ENCODE measurements around the gene RAPGEF5.

Gene RAPGEF5, protein sequence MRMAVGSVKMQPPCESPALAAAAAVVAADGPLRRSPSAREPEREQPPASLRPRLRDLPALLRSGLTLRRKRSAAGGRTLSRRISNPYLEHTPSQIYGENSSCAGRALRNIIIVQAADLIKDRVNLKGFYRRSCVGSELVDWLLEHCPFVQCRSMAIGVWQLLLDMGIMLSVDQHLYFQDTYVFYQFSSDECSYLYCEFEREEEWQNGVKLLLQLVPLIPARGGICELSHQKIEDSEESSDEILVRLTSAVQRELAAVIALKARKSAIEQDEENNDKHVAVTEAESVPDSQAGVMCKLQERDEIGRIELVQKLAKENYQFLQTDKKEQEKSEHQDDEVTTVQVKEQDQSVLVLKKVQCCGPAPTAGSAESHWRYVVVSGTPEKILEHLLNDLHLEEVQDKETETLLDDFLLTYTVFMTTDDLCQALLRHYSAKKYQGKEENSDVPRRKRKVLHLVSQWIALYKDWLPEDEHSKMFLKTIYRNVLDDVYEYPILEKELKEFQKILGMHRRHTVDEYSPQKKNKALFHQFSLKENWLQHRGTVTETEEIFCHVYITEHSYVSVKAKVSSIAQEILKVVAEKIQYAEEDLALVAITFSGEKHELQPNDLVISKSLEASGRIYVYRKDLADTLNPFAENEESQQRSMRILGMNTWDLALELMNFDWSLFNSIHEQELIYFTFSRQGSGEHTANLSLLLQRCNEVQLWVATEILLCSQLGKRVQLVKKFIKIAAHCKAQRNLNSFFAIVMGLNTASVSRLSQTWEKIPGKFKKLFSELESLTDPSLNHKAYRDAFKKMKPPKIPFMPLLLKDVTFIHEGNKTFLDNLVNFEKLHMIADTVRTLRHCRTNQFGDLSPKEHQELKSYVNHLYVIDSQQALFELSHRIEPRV

DNA sequence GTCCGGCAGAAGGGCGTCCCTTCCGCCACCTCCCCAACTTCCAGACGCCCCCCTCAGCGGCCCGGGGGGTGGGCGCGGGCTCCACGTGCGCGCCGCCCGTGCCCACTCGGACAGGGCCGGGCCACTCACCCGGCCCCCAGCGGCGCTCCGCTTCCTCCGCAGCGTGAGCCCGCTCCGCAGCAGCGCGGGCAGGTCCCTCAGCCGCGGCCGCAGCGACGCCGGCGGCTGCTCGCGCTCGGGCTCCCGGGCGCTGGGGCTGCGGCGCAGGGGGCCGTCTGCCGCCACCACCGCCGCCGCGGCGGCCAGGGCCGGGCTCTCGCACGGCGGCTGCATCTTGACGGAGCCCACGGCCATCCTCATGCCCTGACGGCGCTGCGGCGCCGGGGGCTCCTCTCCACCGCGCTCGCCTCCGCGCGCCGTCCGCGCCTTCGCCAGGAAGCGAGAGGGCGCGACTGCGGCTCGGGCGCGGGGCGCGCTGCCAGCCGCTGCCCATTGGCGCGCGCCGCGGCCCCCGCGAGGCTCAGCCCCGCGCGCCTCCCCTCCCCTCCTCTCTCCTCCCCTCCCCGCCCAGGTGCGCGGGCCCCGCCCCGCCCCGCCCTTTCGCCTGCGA is at the start of gene RAPGEF5:
Gene RAPGEF5 (minus strand): TSS at position 454 of the 610 bp plus-strand sequence. CDS start 94 bp downstream, at position 360.
- peak; percentile 23 for DNase-seq (ENCODE audit: extremely low spot score, insufficient read length, low read depth)
- no peak for FAIRE-seq

DNA sequence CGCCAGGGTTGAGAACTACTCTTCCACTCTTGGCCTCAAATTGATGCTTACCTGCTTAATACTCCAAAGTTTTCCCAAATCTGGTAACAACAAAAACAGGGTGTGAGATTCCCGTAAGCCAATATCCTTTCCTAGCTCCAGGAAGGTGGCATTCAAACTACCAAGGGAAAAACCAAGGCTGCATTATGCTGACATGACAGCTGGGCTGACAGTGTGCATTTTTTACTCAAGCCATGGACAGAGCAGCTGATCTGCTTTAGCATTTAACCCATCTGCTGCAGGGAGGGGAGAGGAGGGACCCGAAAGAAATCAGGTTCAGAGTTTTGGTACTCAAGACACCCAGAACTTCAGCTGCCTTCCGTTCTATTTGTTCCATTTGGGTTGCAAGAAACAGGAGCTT is 49.8 kb upstream of the RAPGEF5 start:
- DNase-seq (ENCODE audit: extremely low spot score, insufficient read length, low read depth) = no peak
- no peak for FAIRE-seq

DNA sequence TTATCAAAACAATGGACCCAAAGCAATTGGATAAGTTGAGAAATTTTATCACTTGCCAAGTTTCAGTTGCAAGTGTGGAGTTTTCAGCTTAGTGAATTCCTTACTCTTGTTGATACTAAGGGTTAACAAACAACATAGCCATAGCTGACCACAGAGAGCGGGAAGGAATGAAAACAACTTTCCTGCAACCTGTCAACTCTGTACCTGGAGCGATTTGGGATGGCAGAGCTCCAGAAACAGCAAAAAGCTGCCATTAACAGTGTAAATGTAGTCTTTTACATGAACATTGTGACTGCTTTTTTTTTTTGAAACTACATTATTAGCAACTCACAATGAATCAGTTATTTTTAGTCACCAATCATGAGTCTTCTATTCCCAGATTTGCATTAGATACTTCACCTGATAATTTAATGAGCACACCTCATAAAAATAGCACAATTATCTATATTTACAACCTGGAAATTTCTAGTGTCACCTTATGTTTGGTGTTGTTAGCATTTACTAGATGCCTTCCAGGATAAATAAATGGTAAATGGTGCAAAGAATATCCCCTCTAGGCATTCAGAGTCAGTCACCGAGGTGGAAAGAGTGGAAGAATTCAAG is 47.6 kb upstream of the RAPGEF5 start:
- FAIRE-seq = no peak

DNA sequence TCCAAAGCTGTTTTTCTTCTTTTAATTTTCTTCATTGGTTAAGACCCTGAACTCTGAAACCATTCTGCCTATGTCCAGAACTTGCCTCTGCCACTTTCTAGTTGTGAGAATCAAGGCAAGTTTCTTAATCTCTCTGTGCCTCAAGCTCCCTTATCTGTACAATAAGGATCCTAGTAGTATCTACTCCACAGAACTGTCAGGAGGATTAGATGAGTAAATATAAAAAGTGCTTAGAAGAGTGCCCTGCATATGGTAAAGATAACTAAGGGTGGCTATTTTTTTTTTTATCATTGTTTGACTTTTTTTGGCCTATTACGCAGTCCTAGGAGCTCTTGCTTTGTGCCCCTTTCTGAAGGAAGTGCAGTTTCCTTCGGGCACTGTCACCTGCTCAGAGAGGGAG is 46.4 kb upstream of the RAPGEF5 start:
- no peak for FAIRE-seq

More for the DNA sequence above, 47.6 kb upstream of the RAPGEF5 start:
- DNase-seq (ENCODE audit: extremely low spot score, insufficient read length, low read depth) = no peak

DNA sequence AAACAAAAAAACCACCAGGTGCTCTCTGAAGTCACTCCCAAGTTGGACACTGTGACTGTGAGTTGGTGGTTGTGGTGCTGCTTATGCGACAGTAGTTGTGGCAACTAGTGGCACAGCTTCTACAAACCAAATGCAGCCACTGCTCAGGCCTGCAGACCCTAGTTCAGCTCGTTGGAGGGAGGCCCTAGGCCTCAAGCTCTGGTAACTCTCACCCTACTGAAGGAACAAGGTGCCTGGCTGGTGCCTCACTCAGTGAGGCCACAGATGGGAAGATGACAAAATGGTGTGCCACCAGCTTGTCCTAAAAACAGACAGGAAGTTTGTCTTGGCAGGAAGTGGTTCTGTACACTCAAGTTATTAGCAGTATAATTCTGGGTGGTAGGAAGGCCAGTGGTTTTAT is 45.3 kb upstream of the RAPGEF5 start:
- DNase-seq (ENCODE audit: extremely low spot score, insufficient read length, low read depth) = no peak
- peak; percentile 49 for FAIRE-seq

More for the DNA sequence above, 46.4 kb upstream of the RAPGEF5 start:
- DNase-seq (ENCODE audit: extremely low spot score, insufficient read length, low read depth) = no peak

DNA sequence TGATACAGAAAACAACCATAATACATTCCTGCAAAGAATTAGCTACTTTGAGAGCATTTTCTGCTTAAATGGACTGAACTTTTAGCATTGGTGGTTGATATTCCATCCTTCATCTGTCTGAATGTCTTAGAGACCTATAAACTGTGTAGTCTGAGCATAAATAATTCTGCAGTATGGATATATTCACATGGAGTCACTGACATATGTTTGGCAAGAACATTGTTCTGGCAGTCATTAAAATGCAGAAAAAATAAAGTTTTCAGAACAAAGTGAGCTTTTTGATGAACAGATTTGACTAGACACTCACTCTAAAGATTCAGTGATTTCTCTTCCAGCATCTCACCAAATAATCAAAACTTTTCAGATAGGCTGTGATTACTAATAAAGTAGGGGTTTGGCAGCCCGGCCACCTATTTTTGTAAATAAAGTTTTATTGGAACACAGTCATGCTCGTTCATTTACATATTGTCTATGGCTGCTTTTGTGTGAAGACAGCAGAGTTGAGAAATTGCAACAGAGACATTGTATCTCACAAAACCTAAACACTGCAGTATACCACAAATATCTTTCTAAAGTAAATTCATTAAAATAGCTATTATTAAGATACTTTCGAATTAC is 44.1 kb upstream of the RAPGEF5 start:
- DNase-seq (ENCODE audit: extremely low spot score, insufficient read length, low read depth) (no peak), FAIRE-seq (no peak)

DNA sequence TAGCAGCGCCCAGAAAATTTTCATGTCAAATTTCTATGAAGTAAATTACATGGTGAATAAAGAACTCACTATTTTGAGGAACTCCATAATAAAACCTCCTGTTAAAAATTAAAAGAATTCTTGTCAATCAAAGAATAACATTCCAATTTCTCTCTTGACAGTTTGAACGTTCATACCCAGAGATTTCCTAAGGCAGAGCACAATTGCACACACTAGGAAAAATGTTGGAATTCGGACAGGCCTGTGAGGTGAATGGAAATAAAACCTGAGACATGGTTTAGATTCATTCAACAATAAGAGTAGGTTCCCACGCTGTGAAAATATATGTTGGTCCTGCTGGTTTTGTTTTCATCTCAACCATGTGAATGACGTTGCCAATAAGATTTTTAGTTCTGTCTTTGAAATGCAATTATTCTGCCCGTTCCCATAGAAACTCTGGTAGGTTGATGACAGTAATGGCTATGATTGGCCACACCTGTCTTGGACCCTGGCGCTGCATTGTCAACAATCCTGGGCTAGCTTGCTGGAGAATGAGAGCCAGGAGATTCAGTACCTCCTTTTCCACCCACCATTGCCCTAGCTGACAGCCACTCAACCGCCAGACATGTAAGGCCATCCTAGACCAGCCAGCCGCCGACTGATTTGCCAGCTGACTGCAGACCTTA is 43.3 kb upstream of the RAPGEF5 start:
- no peak for DNase-seq (ENCODE audit: extremely low spot score, insufficient read length, low read depth)
- FAIRE-seq = no peak

DNA sequence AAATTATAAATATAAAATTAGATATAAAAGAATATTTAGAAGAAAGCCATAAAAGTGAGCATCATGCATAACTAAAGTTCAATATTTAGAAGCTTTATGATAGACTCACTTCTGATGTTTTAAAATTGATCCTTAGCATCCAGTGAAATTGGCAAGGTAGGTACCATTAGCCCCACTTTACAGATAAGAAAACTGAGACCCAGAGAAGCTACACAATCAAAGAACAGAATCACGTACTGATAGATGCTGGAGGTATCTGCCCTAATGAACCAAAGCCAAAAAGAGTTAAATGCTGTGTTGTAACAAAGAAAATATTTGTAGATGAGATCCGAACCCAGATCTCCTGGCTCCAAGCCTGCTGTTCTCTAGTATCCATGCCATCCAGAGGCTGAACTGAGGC is 42.6 kb upstream of the RAPGEF5 start:
- no peak for FAIRE-seq
- no peak for DNase-seq (ENCODE audit: extremely low spot score, insufficient read length, low read depth)

DNA sequence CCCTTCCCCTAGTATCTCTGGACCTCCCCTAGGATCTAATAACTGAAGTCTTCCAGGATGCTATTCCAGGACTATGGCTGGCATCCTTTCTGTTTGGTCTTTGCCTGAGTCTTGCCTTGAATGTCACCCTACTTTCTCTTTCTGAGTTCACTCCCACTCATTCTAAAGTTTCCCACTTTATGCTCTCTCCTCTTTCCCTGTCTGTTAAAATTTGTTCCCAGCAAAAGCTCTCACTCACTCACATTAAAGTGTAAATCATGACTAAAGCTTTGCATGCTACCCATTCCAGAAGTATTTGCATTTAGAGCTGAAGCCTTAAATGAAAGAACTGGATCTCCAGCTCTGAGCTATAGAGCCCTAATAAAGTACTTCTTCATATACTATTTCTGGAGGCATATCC is 42.1 kb upstream of the RAPGEF5 start:
- DNase-seq (ENCODE audit: extremely low spot score, insufficient read length, low read depth) (no peak), FAIRE-seq (no peak)

DNA sequence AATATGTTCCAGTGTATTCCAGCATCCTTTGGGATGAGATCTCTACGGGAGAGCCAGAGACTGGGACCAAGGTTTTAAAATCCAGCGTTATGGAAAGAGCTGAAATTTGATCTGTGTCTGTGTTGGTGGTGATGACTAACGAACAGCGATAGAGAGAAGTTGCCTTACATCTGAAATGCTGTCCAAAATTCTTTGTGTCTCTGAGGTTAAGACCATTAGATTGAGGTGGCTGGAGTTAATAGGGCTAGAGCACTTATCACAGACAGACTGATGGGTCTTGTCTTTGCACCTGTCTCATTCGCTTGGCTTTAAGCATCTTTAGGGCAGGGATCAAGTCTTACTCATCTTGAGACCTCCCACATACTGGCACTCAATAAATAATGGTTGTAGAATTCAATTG is 41.0 kb upstream of the RAPGEF5 start:
- no peak for DNase-seq (ENCODE audit: extremely low spot score, insufficient read length, low read depth)
- FAIRE-seq = no peak

DNA sequence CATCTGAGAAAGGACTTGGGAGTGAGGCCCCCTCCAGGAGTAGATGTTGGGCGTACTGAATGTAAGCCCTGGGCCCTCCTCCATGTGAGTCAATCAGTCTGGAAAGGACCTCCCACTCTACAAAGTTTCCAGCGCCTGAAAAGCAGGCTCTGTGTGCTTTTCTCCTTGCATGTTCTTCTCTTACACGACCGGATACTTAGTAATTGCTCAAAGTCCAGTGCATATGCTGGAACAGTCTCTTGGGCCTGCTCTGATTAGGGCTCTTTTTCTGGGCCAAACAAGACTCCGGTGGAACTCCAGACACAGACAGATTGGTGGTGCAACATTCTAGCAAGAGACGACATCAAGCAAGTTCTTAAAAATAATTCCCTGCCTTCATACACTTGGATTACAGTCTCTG is 38.3 kb upstream of the RAPGEF5 start:
- no peak for DNase-seq (ENCODE audit: extremely low spot score, insufficient read length, low read depth)
- FAIRE-seq = no peak

DNA sequence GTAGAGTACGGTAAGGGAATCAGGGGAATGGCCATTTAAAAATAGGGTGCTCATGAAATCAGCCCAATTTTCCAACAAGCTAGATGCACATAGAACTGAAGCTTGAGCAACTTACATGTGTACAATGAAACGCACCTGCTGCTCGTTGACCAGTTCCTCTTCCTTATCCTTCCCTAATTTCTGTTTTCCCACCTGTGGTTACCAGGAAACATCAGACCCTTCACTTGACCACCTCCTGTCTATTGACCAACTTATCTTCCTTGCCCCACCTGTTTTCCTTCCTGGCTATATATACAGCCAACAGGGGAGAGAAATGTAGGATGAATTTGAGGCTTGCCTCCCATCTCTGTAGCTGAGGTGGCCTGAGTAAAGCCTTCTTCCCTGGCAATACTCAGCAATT is 37.8 kb upstream of the RAPGEF5 start:
- FAIRE-seq (no peak), DNase-seq (ENCODE audit: extremely low spot score, insufficient read length, low read depth) (no peak)

DNA sequence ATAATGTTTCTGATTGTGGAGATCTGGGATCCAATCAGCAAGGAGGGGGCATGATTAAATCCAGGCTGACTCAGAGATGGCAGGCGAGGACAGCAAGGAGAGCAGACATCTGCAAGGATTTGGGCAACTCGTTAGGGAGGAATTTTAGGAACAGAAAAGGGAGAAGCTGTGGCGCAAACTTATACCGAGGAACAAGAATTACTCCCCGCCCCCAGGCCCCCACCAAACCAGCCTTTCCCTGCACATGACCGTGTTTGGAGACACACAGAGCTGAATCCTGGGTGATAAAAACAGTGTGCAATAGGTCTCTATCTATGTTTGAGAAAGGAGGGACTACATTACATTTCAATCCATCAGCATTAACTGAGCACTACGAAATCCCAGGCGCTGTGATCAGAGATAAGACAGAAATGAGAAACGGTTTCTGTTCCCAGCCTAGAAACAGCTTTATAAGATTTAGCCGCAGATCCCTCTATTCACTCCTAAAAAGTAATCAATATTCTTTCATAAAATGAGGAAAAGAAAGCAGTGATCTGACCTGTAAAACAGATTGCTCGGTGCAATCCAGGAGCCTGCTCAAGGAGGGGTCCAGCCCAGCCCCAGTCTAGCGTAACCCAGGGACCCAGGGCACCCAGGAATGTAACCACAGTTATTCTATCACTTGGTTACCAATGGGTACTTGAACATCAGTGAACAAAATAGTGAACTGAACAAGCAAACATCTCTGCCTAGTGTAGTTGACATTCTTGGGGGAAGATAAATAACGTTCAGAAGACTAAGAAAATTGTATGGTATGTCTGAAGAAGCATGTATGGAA is 37.2 kb upstream of the RAPGEF5 start:
- no peak for FAIRE-seq
- no peak for DNase-seq (ENCODE audit: extremely low spot score, insufficient read length, low read depth)

DNA sequence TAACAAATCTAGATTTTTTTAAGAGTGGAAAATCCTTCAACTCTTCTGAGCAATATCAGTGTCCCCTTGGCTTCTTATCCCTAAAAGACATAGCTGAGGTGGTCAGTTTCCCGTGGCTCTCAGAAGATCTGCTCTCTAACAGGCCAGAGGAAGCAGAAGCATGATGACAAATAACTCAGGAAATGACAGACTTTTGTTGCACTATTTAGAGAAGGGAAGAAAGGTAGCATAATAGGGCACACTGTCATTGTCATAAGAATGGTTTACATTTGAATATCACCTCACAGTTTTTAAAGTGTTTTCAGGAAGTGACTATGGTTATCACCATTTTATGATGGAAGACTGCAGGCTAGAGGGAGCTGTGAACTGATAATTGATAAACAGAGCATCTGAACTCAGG is 33.6 kb upstream of the RAPGEF5 start:
- FAIRE-seq (no peak), DNase-seq (ENCODE audit: extremely low spot score, insufficient read length, low read depth) (no peak)

DNA sequence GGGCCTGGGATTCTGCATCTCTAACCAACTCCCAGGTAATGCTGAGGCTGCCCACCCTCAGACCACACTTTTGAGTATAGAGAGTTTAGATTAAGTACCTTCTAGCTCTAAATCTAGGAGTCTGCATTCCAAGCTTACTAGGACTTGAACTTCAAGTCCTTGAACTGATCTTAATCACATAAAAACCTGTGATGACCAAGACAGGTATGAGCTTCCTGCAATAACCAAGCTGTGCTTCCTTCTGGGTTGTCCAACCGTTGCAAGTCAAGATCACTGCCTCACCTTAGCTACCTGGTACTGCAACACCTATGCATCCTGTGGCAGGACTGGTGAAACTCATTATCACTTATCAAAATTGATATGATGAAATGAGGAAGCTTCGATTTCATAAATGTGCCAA is 32.9 kb upstream of the RAPGEF5 start:
- DNase-seq (ENCODE audit: extremely low spot score, insufficient read length, low read depth) (no peak), FAIRE-seq (no peak)

DNA sequence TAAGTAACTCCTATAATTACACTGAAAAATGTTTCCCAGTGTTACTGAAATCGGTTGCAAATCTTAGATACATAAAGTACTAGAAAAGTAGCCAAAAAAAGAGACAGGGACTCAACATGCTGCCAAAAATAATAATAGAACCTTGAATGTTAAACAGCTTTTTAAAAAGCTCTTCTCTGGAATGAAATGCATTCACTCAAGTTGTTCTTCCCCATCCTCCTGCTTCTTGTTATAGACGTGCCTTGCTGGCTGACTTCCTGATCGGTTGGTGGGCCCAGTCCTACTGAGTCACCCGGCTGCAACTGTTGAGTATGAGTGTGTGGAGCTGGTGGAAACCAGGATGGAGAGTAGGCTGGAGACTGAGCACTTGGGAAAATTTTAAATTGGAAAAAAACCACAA is 30.6 kb upstream of the RAPGEF5 start:
- DNase-seq (ENCODE audit: extremely low spot score, insufficient read length, low read depth) = no peak
- FAIRE-seq = no peak

DNA sequence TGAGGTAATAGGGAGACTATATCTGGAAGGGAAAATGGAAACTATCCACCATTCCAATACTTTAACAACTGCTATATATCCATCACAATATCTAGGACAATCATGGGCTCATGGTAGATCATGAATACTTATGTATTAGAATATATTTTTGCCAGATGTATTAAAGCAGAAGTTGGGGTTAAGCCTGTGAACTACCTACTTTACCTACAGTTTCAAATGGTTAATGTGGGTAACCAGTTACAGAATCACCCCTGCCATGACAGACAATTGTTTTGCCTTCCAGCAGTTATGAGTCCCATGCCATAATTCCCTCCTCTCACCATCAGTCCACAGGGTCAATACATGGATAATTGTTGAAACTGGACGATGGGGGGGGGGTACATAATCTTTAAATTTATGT is 29.9 kb upstream of the RAPGEF5 start:
- DNase-seq (ENCODE audit: extremely low spot score, insufficient read length, low read depth) = no peak
- peak; percentile 63 for FAIRE-seq

DNA sequence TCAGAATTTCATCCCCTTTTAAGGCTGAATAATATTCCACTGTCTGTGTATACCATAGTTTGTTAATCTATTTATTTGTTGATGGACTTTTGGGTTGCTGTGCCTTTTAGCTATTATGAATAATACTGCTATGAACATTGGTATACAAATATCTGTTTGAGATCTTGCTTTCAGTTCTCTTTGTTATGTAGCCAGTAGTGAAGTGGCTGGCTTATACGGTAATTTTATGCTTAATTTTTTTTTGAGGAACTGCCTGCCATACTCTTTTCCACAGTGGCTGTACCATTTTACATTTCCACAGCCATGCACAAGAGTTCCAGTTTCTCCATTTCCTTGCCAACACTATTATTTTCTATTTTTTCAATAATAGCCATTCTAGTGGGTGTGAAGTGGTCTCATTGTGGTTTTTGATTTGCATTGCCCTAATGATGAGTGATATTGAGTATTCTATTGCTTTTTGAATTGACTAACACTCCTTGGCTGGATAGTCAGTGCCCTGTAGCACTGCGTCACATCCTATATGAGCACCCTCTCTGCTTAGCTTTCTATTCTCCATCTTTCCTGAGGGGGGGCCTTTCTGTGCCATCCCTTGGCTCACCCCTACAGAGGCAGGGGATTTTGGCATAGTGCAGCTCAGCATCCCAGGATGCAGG is 29.4 kb upstream of the RAPGEF5 start:
- DNase-seq (ENCODE audit: extremely low spot score, insufficient read length, low read depth) (no peak), FAIRE-seq (no peak)

All from GM18507 (cell line).